Spleen (tissue), 11 donors: ENCODE measurements around the gene MGST2. TPM values are rescaled to one million over a fixed set of nuclear protein-coding genes. Genes with fewer than 3 reads are reported as not detected.
A peak's percentile ranks its signal among the peaks of the same experiment; 100 is the strongest.

Source experiments
- DNase-seq: peaks from one replicate; pipeline ENCODE4 v3.0.0-alpha.2; 2020
- H3K27ac ChIP-seq, 8 donors: fragments of 200-600 bp; sonication (generic) in 7 of 8; 1 replicate in 4 of 8; 2 replicates in 4 of 8; pipeline versions ENCODE4 v1.5.0 to v1.8.0; 2016 to 2021; ENCODE audit warnings: inconsistent platforms in 4 of 8, mild to moderate bottlenecking in 4 of 8, moderate library complexity in 1 of 8
- H3K27me3 ChIP-seq, 7 donors: fragments of 200-600 bp; sonication (generic) in 6 of 7; replicated peaks in 1 of 7; 1 replicate in 4 of 7; 2 replicates in 3 of 7; pipeline versions ENCODE4 v1.5.0 to v1.8.0; 2016 to 2021; ENCODE audit warnings: inconsistent platforms in 3 of 7, mild to moderate bottlenecking in 1 of 7
- H3K36me3 ChIP-seq, 6 donors: fragments of 200-600 bp; sonication (generic) in 5 of 6; 1 replicate in 4 of 6; 2 replicates in 2 of 6; pipeline versions ENCODE4 v1.5.0 to v1.8.0; 2016 to 2021; ENCODE audit warnings: inconsistent platforms in 2 of 6
- H3K4me1 ChIP-seq, 6 donors: fragments of 200-600 bp; sonication (generic) in 5 of 6; 1 replicate in 3 of 6; 2 replicates in 3 of 6; pipeline versions ENCODE4 v1.5.0 to v1.8.0; 2016 to 2021; ENCODE audit warnings: inconsistent platforms in 3 of 6
- H3K4me3 ChIP-seq, 8 donors: fragments of 200-600 bp; sonication (generic) in 7 of 8; 1 replicate in 4 of 8; 2 replicates in 4 of 8; pipeline versions ENCODE4 v1.5.0 to v1.8.0; 2016 to 2021; ENCODE audit warnings: inconsistent platforms in 4 of 8, mild to moderate bottlenecking in 4 of 8, moderate library complexity in 2 of 8
- H3K9me3 ChIP-seq, 8 donors: fragments of 200-600 bp; sonication (generic) in 7 of 8; 1 replicate in 4 of 8; 2 replicates in 4 of 8; pipeline versions ENCODE4 v1.5.0 to v1.8.0; 2016 to 2021; ENCODE audit warnings: inconsistent platforms in 4 of 8
- CTCF ChIP-seq, 11 experiments: fragments of 200-600 bp in 7 of 11; fragments of 450-650 bp in 4 of 11; sonication (generic) in 4 of 11; IDR thresholded peaks in 8 of 11; conservative IDR thresholded peaks in 3 of 11; 1 replicate in 7 of 11; 2 replicates in 4 of 11; pipeline versions ENCODE4 v1.4.0 to v1.8.0; 2016 to 2021; ENCODE audit warnings: antibody characterized with exemption in 11 of 11, inconsistent platforms in 4 of 11, mild to moderate bottlenecking in 1 of 11
- POLR2A ChIP-seq, 3 donors: fragments of 450-650 bp; IDR thresholded peaks; one replicate each; pipeline ENCODE4 v1.5.1; 2017; ENCODE audit warnings: antibody characterized with exemption in 3 of 3, mild to moderate bottlenecking in 1 of 3
- POLR2AphosphoS5 ChIP-seq, 3 donors: sonication (generic); formaldehyde crosslinking; IDR thresholded peaks; one replicate each; pipeline ENCODE4 v1.5.1; 2017; ENCODE audit warnings: antibody characterized with exemption in 3 of 3
- WGBS, 5 donors: extraction: QIAGEN DNeasy Blood & Tissue Kit in 3 of 5; methylation state at CpG; one replicate each; pipeline versions ENCODE4 v1.1.5 to v1.1.7; 2013 to 2018; 5-methylcytosine and 5-hydroxymethylcytosine counted together
- intact Hi-C: fragments of 100-400 bp; cut with DNase I; formaldehyde crosslinking; loops from one replicate; pipeline ENCODE4 v1.15.0; 2023; ENCODE audit warnings: low total_unique reads
- polyA plus RNA-seq, 3 donors: library from polyadenylated mRNA; stranded (reverse); fragments of 200-250 nt; gene quantifications; one replicate each; pipeline ENCODE4 v1.2.1, GENCODE V29; 2013
- total RNA-seq, 7 donors: library from RNA; depleted of rRNA in 3 of 7; stranded (reverse); fragments of >200 nt in 3 of 7; fragmentation: NEBNext Ultra II Directional in 4 of 7; extraction: Animal tissue kit (Norgen Biotek cat#: 25700) in 4 of 7; gene quantifications; one replicate each; pipeline versions ENCODE4 v1.1.0 to v1.2.1, GENCODE V29; 2016 to 2021
- donor health status: healthy with polysubstance abuse.
- donor health status: DM: no; HTN: no; CAD: no; lungs with moderate emphysema.
- donor health status: DM: no; HTN: no; CAD: no.
- donor health status: Bipolar disorder and iron deficiency.
- donor health status: healthy.
- donor health status: DM: no; HTN: no; CAD: no.
- donor health status: DM: yes; HTN: yes; CAD: no.

The MGST2 gene
- total and polyA plus RNA-seq, 10 donors, result 26.9 to 114 (median 59.6) TPM

GRCh38 chr4:139645458-139645857 lies 20.2 kb upstream of the MGST2 start:
- intact Hi-C loops, result no loop called here
- no peaks in the 10 kb centered on the region for H3K9me3 ChIP-seq
- H3K4me3 ChIP-seq, result no peak overlapping the region
- no peak for TF ChIP-seq POLR2AphosphoS5 (IDR thresholded peaks at IDR 0.05)
- H3K36me3 ChIP-seq, result no peaks in the 10 kb centered on the region
- H3K27me3 ChIP-seq, result no peaks in the 10 kb centered on the region
- no peak overlapping the region for H3K27ac ChIP-seq
- whole genome bisulfite sequencing, 5 donors, result 91 to 98% (median 96%) methylated on average over 6 of the region's 6 CpGs
- no peak for DNase-seq
- no peaks in the 10 kb centered on the region for H3K4me1 ChIP-seq

DNA sequence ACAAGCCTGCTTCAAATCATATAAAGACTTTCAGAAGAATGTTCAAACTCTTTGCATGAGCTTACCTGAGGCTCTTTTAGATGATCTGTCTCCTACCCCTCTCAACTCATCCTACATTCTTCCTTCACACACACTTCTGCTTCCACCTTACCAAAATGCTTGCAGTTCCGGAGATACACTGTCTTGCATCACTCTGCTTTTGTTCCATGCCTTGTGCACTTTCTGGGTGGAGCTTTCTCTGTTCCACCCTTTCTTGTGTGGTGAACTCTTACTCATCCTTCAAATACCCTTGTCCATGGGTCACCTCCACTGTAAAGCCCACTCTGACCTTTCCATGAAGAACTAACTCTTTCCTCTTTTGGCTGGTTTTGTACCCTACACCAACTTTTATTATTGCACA lies 18.4 kb upstream of the MGST2 start:
- Histone ChIP-seq H3K36me3 (no peaks in the 10 kb centered on the region), H3K4me3 (no peak overlapping the region), H3K27me3 (no peaks in the 10 kb centered on the region), H3K9me3 (no peaks in the 10 kb centered on the region), H3K4me1 (peaks cover 0 to 7% (median 5%) of the 10 kb centered on the region in 6 donors), H3K27ac (no peak overlapping the region)
- TF ChIP-seq POLR2A (IDR thresholded peaks at IDR 0.05) (no peak), CTCF (IDR thresholded peaks at IDR 0.05 in 8 of 11, conservative IDR thresholded peaks at IDR 0.05 in 3 of 11) (no peak), POLR2AphosphoS5 (IDR thresholded peaks at IDR 0.05) (no peak)
- intact Hi-C loops, result no loop called here
- WGBS, 5 donors, result 53 to 93% (median 68%) methylated on average over 1 of the region's 1 CpG
- DNase-seq, result no peak

- Histone ChIP-seq H3K27ac (no peak overlapping the region), H3K36me3 (no peaks in the 10 kb centered on the region), H3K4me3 (no peak overlapping the region), H3K9me3 (no peaks in the 10 kb centered on the region), H3K4me1 (peaks cover 0 to 7% (median 5%) of the 10 kb centered on the region in 6 donors), H3K27me3 (no peaks in the 10 kb centered on the region)
- WGBS, 5 donors, result 82 to 90% (median 88%) methylated on average over 1 of the region's 1 CpG
- intact Hi-C loops, result no loop called here
- no peak for DNase-seq
- TF ChIP-seq CTCF (IDR thresholded peaks at IDR 0.05 in 8 of 11, conservative IDR thresholded peaks at IDR 0.05 in 3 of 11) (no peak), POLR2AphosphoS5 (IDR thresholded peaks at IDR 0.05) (no peak), POLR2A (IDR thresholded peaks at IDR 0.05) (no peak)
Measured at GRCh38 chr4:139647952-139648351, 17.7 kb upstream of the MGST2 start.

DNA sequence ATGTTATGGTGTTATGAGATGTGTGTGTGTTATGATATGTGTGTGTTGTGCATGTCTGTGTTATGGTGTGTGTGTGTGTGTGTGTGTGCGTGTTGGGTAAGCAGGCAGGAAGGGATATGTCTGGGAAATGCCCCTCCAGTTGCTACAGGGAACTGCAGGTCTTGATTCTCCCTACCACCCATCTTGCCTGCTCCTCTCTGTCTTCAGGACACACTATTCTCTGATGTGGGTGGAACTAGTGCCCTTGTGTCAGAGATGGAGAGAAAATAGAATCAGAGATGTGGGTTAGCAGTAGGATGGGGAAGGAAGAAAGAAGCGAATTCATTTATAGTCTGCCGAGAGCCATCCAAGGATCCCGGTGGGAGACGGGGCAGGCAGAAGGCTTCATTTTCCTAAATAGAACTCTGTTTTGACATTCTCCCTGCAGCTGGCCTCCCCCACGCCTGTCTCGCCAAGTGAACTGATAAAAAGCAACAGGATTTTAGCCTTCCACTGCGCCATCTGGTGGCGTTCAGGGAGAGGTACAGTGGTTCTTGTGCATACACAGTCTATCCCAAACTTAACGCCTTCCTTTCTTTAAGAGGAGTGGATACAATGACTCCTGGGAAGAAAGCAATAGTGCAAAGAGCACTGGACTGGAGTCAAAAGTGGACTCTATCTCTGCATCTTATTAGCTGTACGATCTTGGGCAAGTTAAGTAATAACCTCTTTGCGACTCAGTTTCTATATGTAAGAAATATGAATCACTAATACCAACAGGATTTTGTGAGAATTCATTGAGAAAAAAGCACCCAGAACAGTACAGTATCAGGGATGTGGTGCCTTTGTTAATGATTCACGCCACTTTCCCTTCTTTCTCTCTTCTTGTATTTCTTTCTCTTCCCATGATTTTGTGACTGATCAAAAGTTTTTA lies 14.1 kb upstream of the MGST2 start:
- DNase-seq, result peak; percentile 89
- Histone ChIP-seq H3K4me1 (peaks cover 0 to 7% (median 5%) of the 10 kb centered on the region in 6 donors), H3K27me3 (no peaks in the 10 kb centered on the region), H3K4me3 (peak overlapping the region in 1 of 8 donors; percentile 33), H3K27ac (no peak overlapping the region), H3K36me3 (no peaks in the 10 kb centered on the region), H3K9me3 (no peaks in the 10 kb centered on the region)
- intact Hi-C loops, result loop anchor here (10.0 kb wide), 1 partner anchor 617 kb away; no protein-coding TSS in a partner anchor
- TF ChIP-seq CTCF (IDR thresholded peaks at IDR 0.05 in 8 of 11, conservative IDR thresholded peaks at IDR 0.05 in 3 of 11) (peak; percentile 73 to 95 (median 89)), POLR2A (IDR thresholded peaks at IDR 0.05) (no peak), POLR2AphosphoS5 (IDR thresholded peaks at IDR 0.05) (peak in 1 of 3 donors; percentile 41)
- WGBS, 5 donors, result 16 to 25% (median 20%) methylated on average over 13 of the region's 13 CpGs
